CD14-positive monocyte (primary cell): ENCODE data around the gene STK32C. TPM values are rescaled to one million over a fixed set of nuclear protein-coding genes. Genes with fewer than 3 reads are reported as not detected.

Source experiments
- DNase-seq, 3 donors: peaks; one replicate each; pipeline ENCODE4 v3.0.0-alpha.2; 2011 to 2022
- H2AFZ ChIP-seq: 2 replicates; pipeline ENCODE4 v1.6.0; 2012; ENCODE audit warnings: mild to moderate bottlenecking, low read depth, low read length, inconsistent platforms; ENCODE audit not compliant: insufficient read depth, poor library complexity, severe bottlenecking
- H3K27ac ChIP-seq, 2 donors: 1 replicate in 1 of 2; 2 replicates in 1 of 2; pipeline ENCODE4 v1.5.1; 2012 to 2013; ENCODE audit warnings: low read length in 2 of 2, control low read depth in 1 of 2, inconsistent platforms in 1 of 2, low read depth in 1 of 2, mild to moderate bottlenecking in 1 of 2
- H3K27me3 ChIP-seq, 2 donors: one replicate each; pipeline versions ENCODE4 v1.6.0 to v1.6.1; 2011 to 2013; ENCODE audit warnings: low read length in 2 of 2; ENCODE audit not compliant: control insufficient read depth in 2 of 2, insufficient read depth in 2 of 2
- H3K36me3 ChIP-seq, 2 donors: replicated peaks in 1 of 2; 1 replicate in 1 of 2; 2 replicates in 1 of 2; pipeline versions ENCODE4 v1.5.1 to v1.6.1; 2012 to 2013; ENCODE audit warnings: low read length in 2 of 2, control low read depth in 1 of 2, inconsistent platforms in 1 of 2, mild to moderate bottlenecking in 1 of 2; ENCODE audit not compliant: insufficient read depth in 2 of 2, control insufficient read depth in 1 of 2
- H3K4me1 ChIP-seq, 2 donors: 1 replicate in 1 of 2; 2 replicates in 1 of 2; pipeline versions ENCODE4 v1.5.1 to v1.6.1; 2012 to 2013; ENCODE audit warnings: low read length in 2 of 2, control low read depth in 1 of 2, inconsistent platforms in 1 of 2, mild to moderate bottlenecking in 1 of 2, moderate library complexity in 1 of 2; ENCODE audit not compliant: insufficient read depth in 2 of 2, control insufficient read depth in 1 of 2
- H3K4me2 ChIP-seq: replicated peaks from 2 replicates; pipeline ENCODE3; 2012; ENCODE audit warnings: low read length, moderate library complexity, mild to moderate bottlenecking; ENCODE audit not compliant: poor library complexity, severe bottlenecking; ENCODE audit errors: extremely low read depth
- H3K4me3 ChIP-seq, 3 experiments: fragments of 200-600 bp in 1 of 3; sonication (generic) in 1 of 3; replicated peaks in 1 of 3; 1 replicate in 2 of 3; 2 replicates in 1 of 3; pipeline ENCODE4 v1.5.1; 2011 to 2013; ENCODE audit warnings: low read length in 3 of 3, mild to moderate bottlenecking in 3 of 3, control low read depth in 2 of 3, low read depth in 2 of 3, inconsistent platforms in 1 of 3, moderate library complexity in 1 of 3
- H3K79me2 ChIP-seq: 2 replicates; pipeline ENCODE4 v1.6.0; 2012; ENCODE audit warnings: mild to moderate bottlenecking, control low read depth, inconsistent platforms, low read length, moderate library complexity; ENCODE audit not compliant: insufficient read depth
- H3K9ac ChIP-seq: 2 replicates; pipeline ENCODE4 v1.6.0; 2017; ENCODE audit warnings: low read length, mild to moderate bottlenecking; ENCODE audit not compliant: insufficient read depth, poor library complexity, severe bottlenecking
- H3K9me3 ChIP-seq, 2 donors: replicated peaks in 1 of 2; 1 replicate in 1 of 2; 2 replicates in 1 of 2; pipeline versions ENCODE4 v1.5.1 to v1.6.1; 2012 to 2013; ENCODE audit warnings: low read length in 2 of 2, control low read depth in 1 of 2; ENCODE audit not compliant: control insufficient read depth in 1 of 2, insufficient read depth in 1 of 2
- H4K20me1 ChIP-seq: 2 replicates; pipeline ENCODE4 v1.6.0; 2012; ENCODE audit warnings: mild to moderate bottlenecking, low read length, control low read depth, moderate library complexity; ENCODE audit not compliant: insufficient read depth
- H3K27ac Mint-ChIP-seq, 7 donors: one replicate each; pipeline ENCODE4 v1.8.0; 2020; ENCODE audit warnings: mild to moderate bottlenecking in 7 of 7, mixed read lengths in 7 of 7, moderate library complexity in 6 of 7, inconsistent platforms in 2 of 7
- H3K27me3 Mint-ChIP-seq, 3 donors: one replicate each; pipeline ENCODE4 v1.8.0; 2021 to 2022; ENCODE audit warnings: low read depth in 3 of 3, mild to moderate bottlenecking in 3 of 3, mixed read lengths in 3 of 3, moderate library complexity in 3 of 3, inconsistent platforms in 1 of 3
- H3K36me3 Mint-ChIP-seq, 2 donors: one replicate each; pipeline ENCODE4 v1.8.0; 2020; ENCODE audit warnings: mixed read lengths in 2 of 2, inconsistent platforms in 1 of 2, mild to moderate bottlenecking in 1 of 2
- H3K4me1 Mint-ChIP-seq: one replicate; pipeline ENCODE4 v1.8.0; 2020; ENCODE audit warnings: mild to moderate bottlenecking, mixed read lengths
- H3K4me3 Mint-ChIP-seq, 2 donors: one replicate each; pipeline ENCODE4 v1.8.0; 2020; ENCODE audit warnings: mild to moderate bottlenecking in 2 of 2, mixed read lengths in 2 of 2, moderate library complexity in 1 of 2
- H3K9me3 Mint-ChIP-seq, 7 donors: one replicate each; pipeline ENCODE4 v1.8.0; 2020 to 2022; ENCODE audit warnings: mixed read lengths in 7 of 7, mild to moderate bottlenecking in 6 of 7, moderate library complexity in 6 of 7, inconsistent platforms in 2 of 7
- CTCF ChIP-seq: fragments of 200-600 bp; IDR thresholded peaks from one replicate; pipeline ENCODE4 v1.8.0; 2022; ENCODE audit warnings: antibody characterized with exemption, mild to moderate bottlenecking
- WGBS: methylation state at CpG from one replicate; pipeline ENCODE4 v1.1.5; 2013; ENCODE audit warnings: missing lambda C conversion rate; ENCODE audit not compliant: insufficient coverage; 5-methylcytosine and 5-hydroxymethylcytosine counted together
- intact Hi-C, 2 donors: fragments of 100-400 bp; cut with micrococcal nuclease; formaldehyde crosslinking; loops; one replicate each; pipeline versions ENCODE4 v1.15.0 to v1.15.1; 2023
- polyA plus RNA-seq, 3 donors: library from polyadenylated mRNA; depleted of rRNA in 1 of 3; unstranded in 2 of 3; stranded (reverse) in 1 of 3; fragments of 300-500 nt in 2 of 3; fragments of >200 nt in 1 of 3; fragmentation: Illumina TruSeq in 2 of 3; gene quantifications; 1 replicate in 2 of 3; 2 replicates in 1 of 3; pipeline ENCODE4 v1.2.3, GENCODE V29; 2012 to 2021

STK32C gene
- polyA plus RNA-seq, 3 donors = 13.6 to 22.8 (median 18.4) TPM

GRCh38 chr10:132242103-132242840 lies 65.5 kb downstream of the STK32C start:
- Mint-ChIP-seq H3K27ac (peak overlapping the region in 1 of 7 donors; percentile 13), H3K4me1 (peaks cover 4% of the 10 kb centered on the region), H3K36me3 (peaks cover 13 to 15% of the 10 kb centered on the region in 2 donors), H3K9me3 (peaks cover 0 to 3% (median 0%) of the 10 kb centered on the region in 7 donors), H3K27me3 (peaks cover 5 to 10% (median 5%) of the 10 kb centered on the region in 3 donors), H3K4me3 (no peak overlapping the region)
- 98% methylated on average over 13 of the region's 23 CpGs for WGBS
- H3K4me3 ChIP-seq = no peak overlapping the region
- H3K9ac ChIP-seq = no peak overlapping the region
- TF ChIP-seq CTCF = no peak
- no peak overlapping the region for H3K4me2 ChIP-seq
- no peaks in the 10 kb centered on the region for H3K36me3 ChIP-seq
- no peak for DNase-seq
- no peaks in the 10 kb centered on the region for H3K4me1 ChIP-seq
- no peak overlapping the region for H3K27ac ChIP-seq
- H3K27me3 ChIP-seq = no peaks in the 10 kb centered on the region
- H2AFZ ChIP-seq = no peak overlapping the region
- intact Hi-C loops = no loop called here
- no peaks in the 10 kb centered on the region for H3K79me2 ChIP-seq
- no peaks in the 10 kb centered on the region for H3K9me3 ChIP-seq
- peaks cover 6% of the 10 kb centered on the region for H4K20me1 ChIP-seq

GRCh38 chr10:132241496-132241895 lies 66.3 kb downstream of the STK32C start:
- peaks cover 0 to 3% (median 0%) of the 10 kb centered on the region in 7 donors for H3K9me3 Mint-ChIP-seq
- no peaks in the 10 kb centered on the region for H3K4me1 ChIP-seq
- no peak overlapping the region for H2AFZ ChIP-seq
- H4K20me1 ChIP-seq = peaks cover 6% of the 10 kb centered on the region
- no peak overlapping the region for H3K27ac Mint-ChIP-seq
- H3K4me1 Mint-ChIP-seq = peaks cover 4% of the 10 kb centered on the region
- peaks cover 3 to 10% (median 5%) of the 10 kb centered on the region in 3 donors for H3K27me3 Mint-ChIP-seq
- intact Hi-C loops = no loop called here
- peaks cover 13 to 15% of the 10 kb centered on the region in 2 donors for H3K36me3 Mint-ChIP-seq
- no peak for DNase-seq
- no peak overlapping the region for H3K4me3 ChIP-seq
- no peaks in the 10 kb centered on the region for H3K36me3 ChIP-seq
- H3K4me2 ChIP-seq = no peak overlapping the region
- peak overlapping the region in 1 of 2 donors; percentile 13 for H3K4me3 Mint-ChIP-seq
- no peaks in the 10 kb centered on the region for H3K27me3 ChIP-seq
- no peak for TF ChIP-seq CTCF
- 93% methylated on average over 9 of the region's 15 CpGs for WGBS
- no peaks in the 10 kb centered on the region for H3K79me2 ChIP-seq
- no peaks in the 10 kb centered on the region for H3K9me3 ChIP-seq
- H3K27ac ChIP-seq = no peak overlapping the region
- no peak overlapping the region for H3K9ac ChIP-seq
